IMR-90 (cell line): Measurements from ENCODE around the gene MSI1.

Source experiments
- CEBPB ChIP-seq: IDR thresholded peaks from 2 replicates; pipeline ENCODE4 v1.6.1; 2012; ENCODE audit warnings: low read depth, low read length, improper control_type of control experiment
- MXI1 ChIP-seq: IDR thresholded peaks from 2 replicates; pipeline ENCODE4 v1.6.1; 2012; ENCODE audit warnings: low read depth, mild to moderate bottlenecking, low read length, moderate library complexity, borderline replicate concordance
- POLR2A ChIP-seq: IDR thresholded peaks from 2 replicates; pipeline ENCODE4 v1.6.1; 2012; ENCODE audit warnings: mild to moderate bottlenecking, low read depth, low read length
- TF ChIP-seq, protein P1 (sequence below): fragments of 150-350 bp; IDR thresholded peaks from 2 replicates; pipeline ENCODE4 v1.6.1; 2016; ENCODE audit warnings: low read depth, mild to moderate bottlenecking, low read length, moderate library complexity, borderline replicate concordance
- TF ChIP-seq, protein P2 (sequence below): fragments of 150-350 bp; IDR thresholded peaks from 2 replicates; pipeline ENCODE4 v1.6.1; 2017; ENCODE audit warnings: mild to moderate bottlenecking, antibody characterized with exemption, low read length, low read depth
- TF ChIP-seq, protein P3 (sequence below): conservative IDR thresholded peaks from 2 replicates; pipeline ENCODE4 v1.5.1; 2012; ENCODE audit warnings: mild to moderate bottlenecking, low read depth, low read length, improper control_type of control experiment

DNA sequence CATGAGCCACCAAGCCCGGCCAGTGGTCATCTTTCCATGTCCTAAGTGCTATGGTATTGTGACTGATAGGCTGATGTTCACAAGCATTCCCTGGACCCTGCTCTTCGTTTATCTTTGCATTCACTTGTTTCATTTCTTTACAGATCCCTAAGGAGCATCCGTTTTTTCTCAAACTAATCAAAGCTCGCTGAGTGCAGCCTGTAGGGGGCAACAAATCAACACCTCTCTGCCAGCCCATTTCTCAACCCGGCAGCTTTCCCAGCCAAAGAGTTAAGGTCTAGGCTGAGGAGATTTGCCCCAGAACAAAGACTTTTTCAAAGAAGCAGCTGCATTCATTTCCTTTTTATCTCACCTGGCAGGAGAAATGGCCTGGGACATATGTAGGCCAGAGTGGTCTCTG, 54.7 kb downstream of the MSI1 start:
- TF ChIP-seq, protein P1, sequence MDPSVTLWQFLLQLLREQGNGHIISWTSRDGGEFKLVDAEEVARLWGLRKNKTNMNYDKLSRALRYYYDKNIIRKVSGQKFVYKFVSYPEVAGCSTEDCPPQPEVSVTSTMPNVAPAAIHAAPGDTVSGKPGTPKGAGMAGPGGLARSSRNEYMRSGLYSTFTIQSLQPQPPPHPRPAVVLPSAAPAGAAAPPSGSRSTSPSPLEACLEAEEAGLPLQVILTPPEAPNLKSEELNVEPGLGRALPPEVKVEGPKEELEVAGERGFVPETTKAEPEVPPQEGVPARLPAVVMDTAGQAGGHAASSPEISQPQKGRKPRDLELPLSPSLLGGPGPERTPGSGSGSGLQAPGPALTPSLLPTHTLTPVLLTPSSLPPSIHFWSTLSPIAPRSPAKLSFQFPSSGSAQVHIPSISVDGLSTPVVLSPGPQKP = no peak
- no peak for TF ChIP-seq CEBPB
- TF ChIP-seq, protein P2, sequence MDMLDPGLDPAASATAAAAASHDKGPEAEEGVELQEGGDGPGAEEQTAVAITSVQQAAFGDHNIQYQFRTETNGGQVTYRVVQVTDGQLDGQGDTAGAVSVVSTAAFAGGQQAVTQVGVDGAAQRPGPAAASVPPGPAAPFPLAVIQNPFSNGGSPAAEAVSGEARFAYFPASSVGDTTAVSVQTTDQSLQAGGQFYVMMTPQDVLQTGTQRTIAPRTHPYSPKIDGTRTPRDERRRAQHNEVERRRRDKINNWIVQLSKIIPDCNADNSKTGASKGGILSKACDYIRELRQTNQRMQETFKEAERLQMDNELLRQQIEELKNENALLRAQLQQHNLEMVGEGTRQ = no peak
- no peak for TF ChIP-seq MXI1
- TF ChIP-seq, protein P3, sequence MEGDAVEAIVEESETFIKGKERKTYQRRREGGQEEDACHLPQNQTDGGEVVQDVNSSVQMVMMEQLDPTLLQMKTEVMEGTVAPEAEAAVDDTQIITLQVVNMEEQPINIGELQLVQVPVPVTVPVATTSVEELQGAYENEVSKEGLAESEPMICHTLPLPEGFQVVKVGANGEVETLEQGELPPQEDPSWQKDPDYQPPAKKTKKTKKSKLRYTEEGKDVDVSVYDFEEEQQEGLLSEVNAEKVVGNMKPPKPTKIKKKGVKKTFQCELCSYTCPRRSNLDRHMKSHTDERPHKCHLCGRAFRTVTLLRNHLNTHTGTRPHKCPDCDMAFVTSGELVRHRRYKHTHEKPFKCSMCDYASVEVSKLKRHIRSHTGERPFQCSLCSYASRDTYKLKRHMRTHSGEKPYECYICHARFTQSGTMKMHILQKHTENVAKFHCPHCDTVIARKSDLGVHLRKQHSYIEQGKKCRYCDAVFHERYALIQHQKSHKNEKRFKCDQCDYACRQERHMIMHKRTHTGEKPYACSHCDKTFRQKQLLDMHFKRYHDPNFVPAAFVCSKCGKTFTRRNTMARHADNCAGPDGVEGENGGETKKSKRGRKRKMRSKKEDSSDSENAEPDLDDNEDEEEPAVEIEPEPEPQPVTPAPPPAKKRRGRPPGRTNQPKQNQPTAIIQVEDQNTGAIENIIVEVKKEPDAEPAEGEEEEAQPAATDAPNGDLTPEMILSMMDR = 0 out of 2 replicates have a peak, but pooled peaks have one; percentile 18
- no peak for TF ChIP-seq POLR2A
